Right lobe of liver (tissue), 6 donors: ENCODE data around the gene SVOPL. TPM values are rescaled to one million over a fixed set of nuclear protein-coding genes. Genes with fewer than 3 reads are reported as not detected.

Source experiments
- ATAC-seq, 4 donors: fragments of 200-7000 bp; cut with Tn5 transposase; one replicate each; pipeline ENCODE4 v1.9.1; 2020; ENCODE audit warnings: mild to moderate bottlenecking in 4 of 4, moderate library complexity in 4 of 4
- DNase-seq, 3 donors: peaks; one replicate each; pipeline ENCODE4 v3.0.0-alpha.2; 2020
- H3K27ac ChIP-seq, 3 donors: fragments of 200-600 bp; one replicate each; pipeline ENCODE4 v1.8.0; 2022
- H3K27me3 ChIP-seq, 2 donors: fragments of 200-600 bp; one replicate each; pipeline ENCODE4 v1.8.0; 2022
- H3K36me3 ChIP-seq, 4 donors: fragments of 200-600 bp; sonication (generic) in 1 of 4; one replicate each; pipeline versions ENCODE4 v1.5.1 to v1.8.0; 2017 to 2022; ENCODE audit warnings: control low read depth in 1 of 4
- H3K4me1 ChIP-seq, 4 donors: fragments of 200-600 bp; sonication (generic) in 1 of 4; one replicate each; pipeline versions ENCODE4 v1.5.1 to v1.8.0; 2017 to 2022; ENCODE audit warnings: control low read depth in 1 of 4
- H3K4me3 ChIP-seq, 3 donors: fragments of 200-600 bp; one replicate each; pipeline ENCODE4 v1.8.0; 2022
- H3K9me3 ChIP-seq, 4 donors: fragments of 200-600 bp; sonication (generic) in 1 of 4; one replicate each; pipeline versions ENCODE4 v1.5.1 to v1.8.0; 2017 to 2022; ENCODE audit warnings: control low read depth in 1 of 4
- CTCF ChIP-seq, 4 donors: fragments of 200-600 bp in 3 of 4; fragments of 450-650 bp in 1 of 4; IDR thresholded peaks; one replicate each; pipeline versions ENCODE4 v1.5.1 to v1.8.0; 2016 to 2022; ENCODE audit warnings: antibody characterized with exemption in 4 of 4, mild to moderate bottlenecking in 2 of 4
- POLR2A ChIP-seq: fragments of 450-650 bp; IDR thresholded peaks from one replicate; pipeline ENCODE4 v1.6.1; 2017; ENCODE audit warnings: antibody characterized with exemption, mild to moderate bottlenecking
- WGBS: methylation state at CpG from one replicate; pipeline ENCODE4 v1.1.6; 2018; ENCODE audit warnings: low coverage, low lambda C conversion rate; ENCODE audit not compliant: insufficient coverage; ENCODE audit errors: missing lambda C conversion rate; 5-methylcytosine and 5-hydroxymethylcytosine counted together
- intact Hi-C, 2 donors: fragments of 100-400 bp; cut with DNase I; formaldehyde crosslinking; loops; one replicate each; pipeline versions ENCODE4 v1.11.2 to v1.14.1; 2022
- long read RNA-seq: library from polyadenylated mRNA; unstranded; transcript quantifications from one replicate; pipeline ENCODE4 v2.0.0, GENCODE V29; 2019
- total RNA-seq, 6 experiments: library from RNA; depleted of rRNA in 2 of 6; stranded (reverse); fragments of >200 nt in 2 of 6; fragmentation: NEBNext Ultra II Directional in 3 of 6; extraction: Animal tissue kit (Norgen Biotek cat#: 25700) in 3 of 6; gene quantifications; one replicate each; pipeline versions ENCODE4 v1.1.0 to v1.2.4, GENCODE V29; 2016 to 2023
- donor health status: DM: no; HTN: yes; CAD: no.
- donor health status: DM: no; HTN: no; CAD: no.
- donor health status: DM: no; HTN: no; CAD: no.
- donor health status: DM: no; HTN: yes; CAD: no.
- donor health status: DM: no; HTN: yes; CAD: no.

Gene SVOPL
- total RNA-seq, result not detected
- long read RNA-seq, result 0 reads

- H3K36me3 ChIP-seq, result no peaks in the 10 kb centered on the region
- no peak for DNase-seq
Observed at GRCh38 chr7:138700857-138701536, at the start of gene SVOPL. Gene SVOPL (minus strand): TSS chr7:138701362. CDS start chr7:138679045, 22,317 bp downstream.

GRCh38 chr7:138750473-138750872, 49.3 kb upstream of the SVOPL start:
- TF ChIP-seq POLR2A, result no peak
- no peak for TF ChIP-seq CTCF (IDR thresholded peaks at IDR 0.05)
- intact Hi-C loops, result no loop called here
- H3K4me3 ChIP-seq, result no peak overlapping the region
- no peaks in the 10 kb centered on the region for H3K9me3 ChIP-seq
- no peak overlapping the region for H3K27ac ChIP-seq
- ATAC-seq (no peak), DNase-seq (no peak)
- no peaks in the 10 kb centered on the region for H3K27me3 ChIP-seq
- peaks cover 0 to 7% (median 0%) of the 10 kb centered on the region in 4 donors for H3K4me1 ChIP-seq
- H3K36me3 ChIP-seq, result no peaks in the 10 kb centered on the region
- WGBS, result 92% methylated on average over 4 of the region's 15 CpGs

More at GRCh38 chr7:138700857-138701536, at the start of gene SVOPL:
- H3K27me3 ChIP-seq, result no peaks in the 10 kb centered on the region
- no peak for TF ChIP-seq POLR2A
- TF ChIP-seq CTCF (IDR thresholded peaks at IDR 0.05), result no peak
- intact Hi-C loops, result no loop called here
- no peaks in the 10 kb centered on the region for H3K4me1 ChIP-seq
- H3K4me3 ChIP-seq, result no peak within 1 kb of the TSS
- no peak within 1 kb of the TSS for H3K27ac ChIP-seq
- no peaks in the 10 kb centered on the region for H3K9me3 ChIP-seq
- WGBS, result 53% methylated on average over 6 of the region's 7 CpGs
- no peak for ATAC-seq

- WGBS, result 49% methylated on average over 3 of the region's 3 CpGs
Observed at GRCh38 chr7:138749960-138750359, 48.8 kb upstream of the SVOPL start.

GRCh38 chr7:138748666-138749065, 47.5 kb upstream of the SVOPL start:
- Histone ChIP-seq H3K36me3 (no peaks in the 10 kb centered on the region), H3K9me3 (no peaks in the 10 kb centered on the region), H3K27me3 (no peaks in the 10 kb centered on the region), H3K4me1 (peaks cover 0 to 7% (median 0%) of the 10 kb centered on the region in 4 donors), H3K27ac (no peak overlapping the region), H3K4me3 (no peak overlapping the region)
- no peak for DNase-seq
- TF ChIP-seq CTCF (IDR thresholded peaks at IDR 0.05) (no peak), POLR2A (no peak)
- 86% methylated on average over 5 of the region's 6 CpGs for WGBS
- no peak for ATAC-seq
- intact Hi-C loops, result no loop called here

More at GRCh38 chr7:138749960-138750359, 48.8 kb upstream of the SVOPL start:
- peaks cover 0 to 7% (median 0%) of the 10 kb centered on the region in 4 donors for H3K4me1 ChIP-seq
- intact Hi-C loops, result no loop called here
- no peak for TF ChIP-seq CTCF (IDR thresholded peaks at IDR 0.05)
- no peak for TF ChIP-seq POLR2A
- ATAC-seq (no peak), DNase-seq (no peak)
- no peaks in the 10 kb centered on the region for H3K36me3 ChIP-seq
- H3K9me3 ChIP-seq, result no peaks in the 10 kb centered on the region
- H3K27me3 ChIP-seq, result no peaks in the 10 kb centered on the region
- H3K4me3 ChIP-seq, result no peak overlapping the region
- no peak overlapping the region for H3K27ac ChIP-seq
